BLaER1 treated with 17β-estradiol and CSF1 and Interleukin-3, amounts not matched to agents 10 nM and 100 nM (cell line): Measurements from ENCODE around the gene KCTD8.
A peak's percentile ranks its signal among the peaks of the same experiment; 100 is the strongest.

Experiments
- H3K27ac ChIP-seq, 11 experiments: shearing (Covaris generic); formaldehyde crosslinking; 2 replicates each; pipeline ENCODE4 v1.8.1; 2022
- H3K27me3 ChIP-seq, 11 experiments: shearing (Covaris generic); formaldehyde crosslinking; 2 replicates each; pipeline ENCODE4 v1.8.1; 2022
- H3K36me3 ChIP-seq, 11 experiments: shearing (Covaris generic); formaldehyde crosslinking; 2 replicates each; pipeline ENCODE4 v1.8.1; 2022
- H3K4me1 ChIP-seq, 10 experiments: shearing (Covaris generic); formaldehyde crosslinking; 2 replicates each; pipeline ENCODE4 v1.8.1; 2022
- H3K4me2 ChIP-seq, 11 experiments: shearing (Covaris generic); formaldehyde crosslinking; 2 replicates each; pipeline ENCODE4 v1.8.1; 2022
- H3K4me3 ChIP-seq, 10 experiments: shearing (Covaris generic); formaldehyde crosslinking; 2 replicates each; pipeline ENCODE4 v1.8.1; 2022
- H3K9ac ChIP-seq, 11 experiments: shearing (Covaris generic); formaldehyde crosslinking; 2 replicates each; pipeline ENCODE4 v1.8.1; 2022
- H3K9me3 ChIP-seq, 11 experiments: shearing (Covaris generic); formaldehyde crosslinking; replicated peaks in 1 of 11; 2 replicates each; pipeline ENCODE4 v1.8.1; 2022
- H4K20me1 ChIP-seq, 11 experiments: shearing (Covaris generic); formaldehyde crosslinking; 2 replicates each; pipeline ENCODE4 v1.8.1; 2022
- Cebpa-rat ChIP-seq, 11 experiments: shearing (Covaris generic); IDR thresholded peaks; 2 replicates each; pipeline ENCODE4 v1.8.1; 2022

Gene KCTD8

DNA sequence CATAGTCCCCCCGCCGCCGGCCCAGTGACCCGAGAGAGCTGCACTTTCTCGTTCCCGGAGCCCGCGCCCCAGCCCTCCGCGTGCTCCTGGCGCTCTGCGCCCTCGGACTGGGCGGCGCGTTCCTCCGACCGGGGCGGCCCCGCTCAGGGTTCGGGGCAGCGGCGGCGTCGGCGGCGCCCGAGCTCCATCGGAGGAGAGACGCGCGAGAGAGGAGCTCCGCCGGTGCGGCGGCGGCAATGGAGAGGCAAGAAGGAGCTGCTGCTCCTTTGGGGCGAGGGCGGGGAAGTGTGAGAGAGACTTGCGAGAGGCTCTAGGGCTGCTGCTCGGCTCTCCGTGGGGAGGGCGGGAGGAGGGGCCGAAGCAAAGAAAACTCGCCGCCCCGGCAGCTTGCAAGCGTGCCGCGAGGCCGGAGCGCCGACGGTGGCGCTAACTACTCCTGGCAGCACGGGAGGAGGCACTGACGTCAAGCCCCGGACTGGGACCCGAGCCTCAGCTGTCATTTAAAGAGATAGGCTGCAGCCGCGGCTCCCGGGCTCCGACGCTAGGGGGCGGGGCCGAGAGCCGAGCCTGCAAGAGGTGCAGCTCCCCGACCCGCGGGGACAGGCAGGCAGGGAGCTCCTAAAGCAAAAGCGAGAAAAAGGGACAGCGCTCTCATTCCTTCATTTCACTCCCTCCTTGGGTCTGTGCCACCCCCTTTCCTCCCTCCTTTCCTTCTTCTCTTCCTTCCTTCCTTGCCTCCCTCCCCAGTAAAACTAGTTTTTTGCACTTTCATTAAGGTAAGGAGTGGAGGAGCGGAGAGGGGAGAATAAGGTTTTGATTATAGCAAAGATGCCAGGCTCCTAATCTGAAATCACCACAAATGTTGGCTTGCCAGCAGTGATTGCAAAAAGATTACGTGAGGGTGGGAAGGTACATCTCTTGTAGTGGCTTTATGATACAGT is at the start of gene KCTD8:
Gene KCTD8 (minus strand): TSS at position 289 of the 941 bp plus-strand sequence.
- Histone ChIP-seq H3K4me1 (peaks cover 0 to 7% (median 0%) of the 10 kb centered on the region in 10 experiments; a peak in 4 of 20 replicates), H3K9ac (peak within 1 kb of the TSS in 10 of 11 experiments; percentile 12 to 65 (median 55); a peak in 17 of 22 replicates), H3K4me2 (peak within 1 kb of the TSS; percentile 74 to 90 (median 83)), H4K20me1 (no peaks in the 10 kb centered on the region), H3K27me3 (peaks cover 0 to 10% (median 0%) of the 10 kb centered on the region in 11 experiments; a peak in 6 of 22 replicates), H3K9me3 (peaks cover 12 to 20% (median 16%) of the 10 kb centered on the region in 11 experiments; a peak in 21 of 22 replicates), H3K27ac (no peak within 1 kb of the TSS), H3K4me3 (peak within 1 kb of the TSS; percentile 45 to 68 (median 52)), H3K36me3 (no peaks in the 10 kb centered on the region)
- no peak for TF ChIP-seq Cebpa-rat (IDR thresholded peaks at IDR 0.05)

- H3K36me3 ChIP-seq = no peaks in the 10 kb centered on the region
Measured at GRCh38 chr4:44494810-44495701, 46.4 kb upstream of the KCTD8 start.

DNA sequence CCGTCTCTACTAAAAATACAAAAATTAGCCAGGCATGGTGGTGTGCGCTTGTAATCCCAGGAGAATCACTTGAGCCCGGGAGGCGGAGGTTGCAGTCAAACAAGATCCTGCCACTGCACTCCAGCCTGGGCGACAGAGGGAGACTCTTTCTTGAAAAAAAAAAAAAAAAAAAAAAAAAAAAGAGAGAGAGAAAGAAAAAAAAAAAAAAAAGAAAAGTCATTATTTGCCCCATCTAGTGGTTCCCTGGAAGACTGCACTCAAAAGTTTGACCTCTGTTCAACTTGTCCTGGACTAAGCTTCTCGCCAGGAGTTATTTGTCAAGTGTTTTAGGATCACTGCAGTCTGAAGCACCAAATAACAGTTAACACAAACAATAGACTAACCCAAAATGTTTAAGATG is 45.3 kb upstream of the KCTD8 start:
- Histone ChIP-seq H3K27ac (no peak overlapping the region), H3K4me3 (no peak overlapping the region), H4K20me1 (no peaks in the 10 kb centered on the region), H3K4me1 (no peaks in the 10 kb centered on the region), H3K9me3 (no peaks in the 10 kb centered on the region), H3K4me2 (no peak overlapping the region), H3K27me3 (no peaks in the 10 kb centered on the region), H3K9ac (no peak overlapping the region), H3K36me3 (no peaks in the 10 kb centered on the region)
- TF ChIP-seq Cebpa-rat (IDR thresholded peaks at IDR 0.05) = no peak

More at GRCh38 chr4:44494810-44495701, 46.4 kb upstream of the KCTD8 start:
- Histone ChIP-seq H3K4me2 (no peak overlapping the region), H4K20me1 (no peaks in the 10 kb centered on the region), H3K27ac (no peak overlapping the region), H3K9ac (no peak overlapping the region), H3K9me3 (no peaks in the 10 kb centered on the region), H3K4me3 (no peak overlapping the region), H3K4me1 (no peaks in the 10 kb centered on the region), H3K27me3 (no peaks in the 10 kb centered on the region)
- no peak for TF ChIP-seq Cebpa-rat (IDR thresholded peaks at IDR 0.05)

GRCh38 chr4:44487341-44487740 is 38.7 kb upstream of the KCTD8 start:
- Histone ChIP-seq H3K36me3 (no peaks in the 10 kb centered on the region), H3K9me3 (peaks cover 17 to 27% (median 21%) of the 10 kb centered on the region in 11 experiments; a peak in 21 of 22 replicates)

DNA sequence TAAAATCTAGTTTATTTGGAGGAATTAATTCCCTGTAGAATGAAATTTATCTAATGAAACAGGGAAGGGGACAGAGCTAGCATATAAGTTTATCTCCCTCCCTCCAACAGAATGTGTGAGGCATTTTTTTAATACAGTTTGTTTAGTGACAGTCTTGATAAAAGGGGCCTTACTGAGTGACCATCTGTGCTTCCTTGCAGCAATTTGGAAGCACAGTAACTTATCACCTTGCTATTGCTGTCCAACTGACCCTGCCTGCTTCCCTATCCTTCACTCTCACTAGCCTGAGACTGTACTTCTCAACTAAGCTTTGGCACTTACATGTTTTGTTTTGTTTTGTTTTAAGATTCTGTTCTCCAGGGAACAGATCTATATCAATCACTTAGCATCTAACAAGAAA is 31.1 kb upstream of the KCTD8 start:
- no peak for TF ChIP-seq Cebpa-rat (IDR thresholded peaks at IDR 0.05)
- peaks cover 0 to 8% (median 2%) of the 10 kb centered on the region in 11 experiments; a peak in 11 of 22 replicates for H3K9me3 ChIP-seq
- H3K4me2 ChIP-seq = no peak overlapping the region
- H3K27ac ChIP-seq = no peak overlapping the region
- H3K4me1 ChIP-seq = no peaks in the 10 kb centered on the region
- H3K9ac ChIP-seq = no peak overlapping the region
- no peak overlapping the region for H3K4me3 ChIP-seq
- no peaks in the 10 kb centered on the region for H4K20me1 ChIP-seq
- H3K27me3 ChIP-seq = no peaks in the 10 kb centered on the region
- H3K36me3 ChIP-seq = no peaks in the 10 kb centered on the region

More at GRCh38 chr4:44487341-44487740, 38.7 kb upstream of the KCTD8 start:
- Histone ChIP-seq H3K4me2 (no peak overlapping the region), H3K4me1 (no peaks in the 10 kb centered on the region), H3K4me3 (no peak overlapping the region), H3K27me3 (no peaks in the 10 kb centered on the region), H3K27ac (no peak overlapping the region), H4K20me1 (no peaks in the 10 kb centered on the region; a peak in 1 of 22 replicates), H3K9ac (no peak overlapping the region)
- no peak for TF ChIP-seq Cebpa-rat (IDR thresholded peaks at IDR 0.05)

DNA sequence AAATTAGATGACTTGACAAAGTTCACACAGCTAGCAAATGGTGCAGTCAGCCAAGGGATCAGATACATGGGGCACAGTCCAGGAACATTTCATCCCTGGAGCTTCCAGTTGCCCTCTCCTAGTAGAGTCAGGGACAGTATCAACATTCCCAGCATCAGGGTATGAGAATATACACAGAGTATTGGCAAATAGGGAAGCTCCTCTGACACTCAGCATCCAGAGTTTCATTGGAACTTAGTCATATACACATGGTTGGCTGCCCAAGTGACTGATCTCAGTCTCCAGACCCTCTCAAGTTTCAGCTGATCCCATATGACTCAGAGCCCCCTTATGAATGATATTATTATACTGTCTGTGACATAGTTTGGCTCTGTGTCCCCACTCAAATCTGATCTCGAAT is 13.7 kb upstream of the KCTD8 start:
- Histone ChIP-seq H3K9me3 (no peaks in the 10 kb centered on the region; a peak in 1 of 22 replicates), H3K36me3 (no peaks in the 10 kb centered on the region), H3K4me2 (no peak overlapping the region), H3K4me1 (no peaks in the 10 kb centered on the region), H3K27ac (no peak overlapping the region), H3K9ac (no peak overlapping the region), H3K4me3 (no peak overlapping the region), H4K20me1 (no peaks in the 10 kb centered on the region), H3K27me3 (no peaks in the 10 kb centered on the region)
- no peak for TF ChIP-seq Cebpa-rat (IDR thresholded peaks at IDR 0.05)

DNA sequence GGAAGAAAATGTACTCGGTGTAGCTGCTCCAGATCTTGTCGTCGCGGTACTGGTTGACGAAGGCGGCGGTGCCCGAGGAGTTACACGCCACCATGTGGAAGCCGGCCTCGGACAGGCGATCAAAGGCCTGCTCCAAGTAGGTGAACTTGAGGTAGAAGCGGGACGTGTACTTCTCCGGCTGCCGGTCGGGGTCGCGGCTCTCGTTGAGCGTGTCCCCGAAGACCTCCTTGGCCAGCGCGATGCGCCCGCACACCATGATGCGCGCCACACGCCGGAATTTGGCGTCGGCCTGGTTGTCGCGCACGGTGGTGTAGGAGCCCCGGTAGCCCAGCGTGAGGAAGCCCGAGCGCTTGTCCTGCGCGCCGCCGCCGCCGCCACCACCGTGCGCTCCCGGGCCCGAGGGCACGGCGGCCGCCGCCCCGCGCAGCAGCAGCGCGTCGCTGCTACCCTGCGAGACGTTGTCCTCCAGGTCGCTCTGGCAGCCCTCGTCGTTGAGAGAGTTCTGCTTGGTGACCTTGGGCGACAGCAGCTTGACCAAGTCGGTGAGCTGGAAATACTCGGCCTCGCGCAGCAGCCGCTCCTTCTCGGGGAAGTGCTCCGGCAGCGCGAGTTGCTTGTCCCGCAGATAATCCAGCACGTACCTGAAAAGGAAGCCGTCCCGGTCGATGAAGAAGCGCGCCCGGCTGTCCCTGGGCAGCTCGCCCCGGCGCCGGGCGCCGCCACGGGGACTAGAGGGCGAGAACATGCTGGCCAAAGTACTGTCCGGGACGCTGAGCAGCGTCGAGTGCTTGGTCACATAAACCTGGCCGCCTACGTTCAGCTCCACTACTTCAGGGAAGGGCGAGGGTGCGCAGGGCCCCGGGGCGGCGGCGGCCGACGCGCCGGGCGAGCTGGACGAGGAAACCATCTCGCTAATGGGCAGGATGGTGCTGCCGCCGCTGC is 775 bp downstream of the KCTD8 start:
- Histone ChIP-seq H3K4me2 (peak overlapping the region; percentile 74 to 90 (median 83); a peak in 21 of 22 replicates), H3K27ac (no peak overlapping the region), H3K36me3 (no peaks in the 10 kb centered on the region), H3K4me3 (peak overlapping the region in 9 of 10 experiments; percentile 45 to 68 (median 53); a peak in 13 of 20 replicates), H3K27me3 (peaks cover 0 to 10% (median 0%) of the 10 kb centered on the region in 11 experiments; a peak in 6 of 22 replicates), H3K9ac (peak overlapping the region in 1 of 11 experiments; percentile 57; a peak in 1 of 22 replicates), H4K20me1 (no peaks in the 10 kb centered on the region), H3K9me3 (peaks cover 12 to 20% (median 16%) of the 10 kb centered on the region in 11 experiments; a peak in 21 of 22 replicates), H3K4me1 (peaks cover 0 to 7% (median 0%) of the 10 kb centered on the region in 10 experiments; a peak in 4 of 20 replicates)
- TF ChIP-seq Cebpa-rat (IDR thresholded peaks at IDR 0.05) = no peak
